Ishikawa (cell line): Measurements from ENCODE around the gene KCNH3.
A peak's percentile ranks its signal among the peaks of the same experiment; 100 is the strongest.

Experiments
- CEBPB ChIP-seq: IDR thresholded peaks from 2 replicates; pipeline ENCODE4 v1.6.1; 2012
- CREB1 ChIP-seq: IDR thresholded peaks from 2 replicates; pipeline ENCODE4 v1.6.1; 2012; ENCODE audit warnings: low read depth
- EGR1 ChIP-seq: IDR thresholded peaks from 2 replicates; pipeline ENCODE4 v1.6.1; 2012
- EP300 ChIP-seq: IDR thresholded peaks from 2 replicates; pipeline ENCODE4 v1.6.1; 2012; ENCODE audit warnings: borderline replicate concordance
- FOXM1 ChIP-seq: IDR thresholded peaks from 2 replicates; pipeline ENCODE4 v1.6.1; 2012; ENCODE audit warnings: low read depth, borderline replicate concordance
- MAX ChIP-seq: IDR thresholded peaks from 2 replicates; pipeline ENCODE4 v1.6.1; 2012
- NFIC ChIP-seq: IDR thresholded peaks from 2 replicates; pipeline ENCODE4 v1.6.1; 2012
- RAD21 ChIP-seq: IDR thresholded peaks from 2 replicates; pipeline ENCODE4 v1.6.1; 2012; ENCODE audit warnings: low read depth
- REST ChIP-seq: IDR thresholded peaks from 2 replicates; pipeline ENCODE4 v1.6.1; 2012; ENCODE audit warnings: low read depth, mild to moderate bottlenecking
- TAF1 ChIP-seq: IDR thresholded peaks from 2 replicates; pipeline ENCODE4 v1.6.1; 2012; ENCODE audit warnings: low read depth, mild to moderate bottlenecking
- TCF12 ChIP-seq: IDR thresholded peaks from 2 replicates; pipeline ENCODE4 v1.6.1; 2012; ENCODE audit warnings: low read depth
- TEAD4 ChIP-seq: IDR thresholded peaks from 2 replicates; pipeline ENCODE4 v1.6.1; 2012
- USF1 ChIP-seq: IDR thresholded peaks from 2 replicates; pipeline ENCODE4 v1.6.1; 2012
- YY1 ChIP-seq: IDR thresholded peaks from 2 replicates; pipeline ENCODE4 v1.6.1; 2012; ENCODE audit warnings: low read depth
- ZBTB7A ChIP-seq: IDR thresholded peaks from 2 replicates; pipeline ENCODE4 v1.6.1; 2012; ENCODE audit warnings: low read depth

The KCNH3 gene

GRCh38 chr12:49564686-49565405 is 26.0 kb downstream of the KCNH3 start:
- TF ChIP-seq EP300 (no peak), CREB1 (no peak), TEAD4 (no peak), FOXM1 (no peak), NFIC (no peak), EGR1 (no peak)

- TF ChIP-seq EGR1 (no peak), ZBTB7A (no peak), FOXM1 (no peak), YY1 (no peak), EP300 (no peak)
These were observed 26.8 kb downstream of the KCNH3 start for GRCh38 chr12:49565406-49566265.

- TF ChIP-seq EGR1 (no peak), NFIC (no peak), USF1 (no peak), RAD21 (no peak), YY1 (no peak), TAF1 (no peak), FOXM1 (no peak)
These were observed 27.5 kb downstream of the KCNH3 start for GRCh38 chr12:49566361-49566760.

GRCh38 chr12:49567302-49567610 is 28.4 kb downstream of the KCNH3 start:
- no peak for TF ChIP-seq MAX
- TF ChIP-seq FOXM1, result no peak
- TF ChIP-seq RAD21, result no peak
- no peak for TF ChIP-seq ZBTB7A
- TF ChIP-seq REST, result no peak
- no peak for TF ChIP-seq CEBPB
- TF ChIP-seq EP300, result no peak
- TF ChIP-seq TAF1, result no peak
- no peak for TF ChIP-seq NFIC
- no peak for TF ChIP-seq TCF12

GRCh38 chr12:49567611-49568441 is 29.0 kb downstream of the KCNH3 start, which contains the start of gene MCRS1:
Gene MCRS1 (minus strand): TSS chr12:49568142. CDS start chr12:49566731, 1,411 bp downstream.
- peak; percentile 74; the same call in 1 of the 2 replicates for TF ChIP-seq CREB1
- no peak; the same call in 1 of the 2 replicates for TF ChIP-seq CEBPB
- peak; percentile 90 for TF ChIP-seq TAF1
- TF ChIP-seq EGR1, result peak; percentile 42; the same call in 1 of the 2 replicates
- no peak for TF ChIP-seq REST
- TF ChIP-seq EP300, result peak; percentile 33; the same call in 1 of the 2 replicates
- no peak for TF ChIP-seq RAD21
- peak; percentile 65; the same call in 1 of the 2 replicates for TF ChIP-seq USF1
- peak; percentile 95 for TF ChIP-seq MAX
- TF ChIP-seq ZBTB7A, result peak; percentile 95
- TF ChIP-seq YY1, result no peak
- peak; percentile 70 for TF ChIP-seq TCF12
- TF ChIP-seq TEAD4, result peak; percentile 27; the same call in 1 of the 2 replicates
- TF ChIP-seq FOXM1, result peak; percentile 23; the same call in 1 of the 2 replicates
- TF ChIP-seq NFIC, result peak; percentile 80
